Progenitor cell of endocrine pancreas (in vitro differentiated cells): ENCODE data around the gene CDNF. TPM values are rescaled to one million over a fixed set of nuclear protein-coding genes. Genes with fewer than 3 reads are reported as not detected.

ENCODE experiments used
- DNase-seq: peaks from one replicate; pipeline ENCODE4 v3.0.0; 2021; ENCODE audit warnings: low spot score; ENCODE audit not compliant: unreplicated experiment
- H3K27ac Mint-ChIP-seq: 2 replicates; pipeline ENCODE4 v1.8.0; 2021; ENCODE audit warnings: mild to moderate bottlenecking, moderate library complexity, mixed read lengths
- H3K27me3 Mint-ChIP-seq: 2 replicates; pipeline ENCODE4 v1.8.0; 2021; ENCODE audit warnings: mixed read lengths
- H3K36me3 Mint-ChIP-seq: 2 replicates; pipeline ENCODE4 v1.8.0; 2022; ENCODE audit warnings: mixed read lengths; ENCODE audit not compliant: insufficient read depth
- H3K4me1 Mint-ChIP-seq: 2 replicates; pipeline ENCODE4 v1.8.0; 2021; ENCODE audit warnings: low read depth, mixed read lengths
- H3K4me3 Mint-ChIP-seq: 2 replicates; pipeline ENCODE4 v1.8.0; 2021; ENCODE audit warnings: low read depth, mild to moderate bottlenecking, moderate library complexity, mixed read lengths
- H3K9me3 Mint-ChIP-seq: 2 replicates; pipeline ENCODE4 v1.8.0; 2021; ENCODE audit warnings: low read depth, mixed read lengths
- CTCF ChIP-seq: fragments of 200-600 bp; sonication (generic); IDR thresholded peaks from one replicate; pipeline ENCODE4 v1.5.0; 2021; ENCODE audit warnings: antibody characterized with exemption, mild to moderate bottlenecking; ENCODE audit not compliant: unreplicated experiment
- total RNA-seq: library from RNA; stranded (reverse); gene quantifications from 2 replicates; pipeline ENCODE4 v1.2.1, GENCODE V29; 2021

CDNF gene
- total RNA-seq, 1 donor from 2014 or later = 2.3 TPM

GRCh38 chr10:14826076-14826829, 11.6 kb downstream of the CDNF start:
- H3K4me3 Mint-ChIP-seq = no peak overlapping the region
- H3K36me3 Mint-ChIP-seq = no peaks in the 10 kb centered on the region
- no peak overlapping the region for H3K27ac Mint-ChIP-seq
- no peak for TF ChIP-seq CTCF
- no peak for DNase-seq
- peaks cover 8% of the 10 kb centered on the region for H3K4me1 Mint-ChIP-seq
- H3K27me3 Mint-ChIP-seq = peaks cover 16% of the 10 kb centered on the region
- no peaks in the 10 kb centered on the region for H3K9me3 Mint-ChIP-seq

GRCh38 chr10:14823966-14824365, 13.9 kb downstream of the CDNF start:
- TF ChIP-seq CTCF = no peak
- peaks cover 16% of the 10 kb centered on the region for H3K27me3 Mint-ChIP-seq
- no peak for DNase-seq
- peaks cover 8% of the 10 kb centered on the region for H3K4me1 Mint-ChIP-seq
- H3K9me3 Mint-ChIP-seq = no peaks in the 10 kb centered on the region
- H3K27ac Mint-ChIP-seq = no peak overlapping the region
- H3K4me3 Mint-ChIP-seq = no peak overlapping the region
- no peaks in the 10 kb centered on the region for H3K36me3 Mint-ChIP-seq

- DNase-seq = no peak
- H3K4me1 Mint-ChIP-seq = peaks cover 8% of the 10 kb centered on the region
- TF ChIP-seq CTCF = peak; percentile 69
- H3K4me3 Mint-ChIP-seq = no peak overlapping the region
- H3K9me3 Mint-ChIP-seq = no peaks in the 10 kb centered on the region
- peaks cover 16% of the 10 kb centered on the region for H3K27me3 Mint-ChIP-seq
- peak overlapping the region; percentile 25 for H3K27ac Mint-ChIP-seq
- no peaks in the 10 kb centered on the region for H3K36me3 Mint-ChIP-seq
These were observed 14.7 kb downstream of the CDNF start for GRCh38 chr10:14822879-14823755.

GRCh38 chr10:14821635-14822375, 16.0 kb downstream of the CDNF start:
- no peak overlapping the region for H3K27ac Mint-ChIP-seq
- H3K4me1 Mint-ChIP-seq = peaks cover 8% of the 10 kb centered on the region
- DNase-seq = no peak
- TF ChIP-seq CTCF = no peak
- H3K4me3 Mint-ChIP-seq = no peak overlapping the region
- no peaks in the 10 kb centered on the region for H3K36me3 Mint-ChIP-seq
- peaks cover 16% of the 10 kb centered on the region for H3K27me3 Mint-ChIP-seq
- no peaks in the 10 kb centered on the region for H3K9me3 Mint-ChIP-seq

GRCh38 chr10:14820775-14821154, 17.1 kb downstream of the CDNF start:
- peaks cover 8% of the 10 kb centered on the region for H3K27me3 Mint-ChIP-seq
- no peaks in the 10 kb centered on the region for H3K36me3 Mint-ChIP-seq
- H3K4me1 Mint-ChIP-seq = peaks cover 8% of the 10 kb centered on the region
- H3K9me3 Mint-ChIP-seq = no peaks in the 10 kb centered on the region
- TF ChIP-seq CTCF = no peak
- H3K4me3 Mint-ChIP-seq = no peak overlapping the region
- no peak for DNase-seq
- no peak overlapping the region for H3K27ac Mint-ChIP-seq
